ENCODE results near the gene KIRREL3. TPM values are rescaled to one million over a fixed set of nuclear protein-coding genes. Genes with fewer than 3 reads are reported as not detected.

Gene KIRREL3
- polyA plus RNA-seq, 1 of the 3 experiments (the other 2 are of a cell fraction): 3.7 TPM

- Histone ChIP-seq H3K4me2 (peak overlapping the region; percentile 46), H3K9me3 (no peaks in the 10 kb centered on the region), H2AFZ (ENCODE audit: low read depth) (no peak overlapping the region), H3K79me2 (ENCODE audit: insufficient read depth) (peaks cover 63% of the 10 kb centered on the region), H3K4me3 (ENCODE audit: low read depth in 2 of 2, low read length in 1 of 2) (peak overlapping the region in 1 of 2 experiments; percentile 19; a peak in 1 of 4 replicates), H3K9me2 (no peaks in the 10 kb centered on the region), H4K20me1 (ENCODE audit: insufficient read depth) (no peaks in the 10 kb centered on the region), H3F3A (replicated peaks; ENCODE audit: insufficient read depth) (peaks cover 45% of the 10 kb centered on the region), H3K4me1 (ENCODE audit: control insufficient read depth in 1 of 2, insufficient read depth in 2 of 2, low read depth in 1 of 2, low read length in 1 of 2) (peaks cover 2 to 36% of the 10 kb centered on the region in 2 experiments; a peak in 3 of 4 replicates), H3K9ac (peak overlapping the region; percentile 74), H3K27me3 (ENCODE audit: insufficient read depth) (no peaks in the 10 kb centered on the region), H3K27ac (ENCODE audit: low read depth in 2 of 2, low read length in 1 of 2) (peak overlapping the region in 1 of 2 experiments; percentile 99; a peak in 2 of 4 replicates), H3K36me3 (replicated peaks in 1 of 2; ENCODE audit: control insufficient read depth in 1 of 2, insufficient read depth in 2 of 2, low read length in 1 of 2) (no peaks in the 10 kb centered on the region)
- no peak for DNase-seq
- TF ChIP-seq, protein P1, sequence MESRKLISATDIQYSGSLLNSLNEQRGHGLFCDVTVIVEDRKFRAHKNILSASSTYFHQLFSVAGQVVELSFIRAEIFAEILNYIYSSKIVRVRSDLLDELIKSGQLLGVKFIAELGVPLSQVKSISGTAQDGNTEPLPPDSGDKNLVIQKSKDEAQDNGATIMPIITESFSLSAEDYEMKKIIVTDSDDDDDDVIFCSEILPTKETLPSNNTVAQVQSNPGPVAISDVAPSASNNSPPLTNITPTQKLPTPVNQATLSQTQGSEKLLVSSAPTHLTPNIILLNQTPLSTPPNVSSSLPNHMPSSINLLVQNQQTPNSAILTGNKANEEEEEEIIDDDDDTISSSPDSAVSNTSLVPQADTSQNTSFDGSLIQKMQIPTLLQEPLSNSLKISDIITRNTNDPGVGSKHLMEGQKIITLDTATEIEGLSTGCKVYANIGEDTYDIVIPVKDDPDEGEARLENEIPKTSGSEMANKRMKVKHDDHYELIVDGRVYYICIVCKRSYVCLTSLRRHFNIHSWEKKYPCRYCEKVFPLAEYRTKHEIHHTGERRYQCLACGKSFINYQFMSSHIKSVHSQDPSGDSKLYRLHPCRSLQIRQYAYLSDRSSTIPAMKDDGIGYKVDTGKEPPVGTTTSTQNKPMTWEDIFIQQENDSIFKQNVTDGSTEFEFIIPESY (IDR thresholded peaks at IDR 0.05; ENCODE audit: borderline replicate concordance, low read depth): 0 out of 2 replicates have a peak, but pooled peaks have one; percentile 0
- TF ChIP-seq FOSL2 (IDR thresholded peaks at IDR 0.05; ENCODE audit: borderline replicate concordance, low read depth): 0 out of 2 replicates have a peak, but pooled peaks have one; percentile 2
- no peak for TF ChIP-seq YY1 (IDR thresholded peaks at IDR 0.05; ENCODE audit: low read depth)
- POLR2A ChIA-PET: no interaction called here
- CTCF ChIA-PET: interaction anchor here (0.9 to 15.4 kb wide), 21 partner anchors 9 to 680 kb away, joined by 3 to 233 read pairs (median 13); partner anchors contain the start of gene KIRREL3
- WGBS (ENCODE audit: low lambda C conversion rate): 37% methylated on average over 2 of the region's 2 CpGs
Measured at GRCh38 chr11:126991596-126991995, 9.0 kb downstream of the KIRREL3 start.

- H3K4me1 ChIP-seq (ENCODE audit: control insufficient read depth in 1 of 2, insufficient read depth in 2 of 2, low read depth in 1 of 2, low read length in 1 of 2): peaks cover 2 to 33% of the 10 kb centered on the region in 2 experiments; a peak in 3 of 4 replicates
- no peaks in the 10 kb centered on the region for H3K36me3 ChIP-seq (replicated peaks in 1 of 2; ENCODE audit: control insufficient read depth in 1 of 2, insufficient read depth in 2 of 2, low read length in 1 of 2)
- WGBS (ENCODE audit: low lambda C conversion rate): 71% methylated on average over 8 of the region's 11 CpGs
- H3K27ac ChIP-seq (ENCODE audit: low read depth in 2 of 2, low read length in 1 of 2): peak overlapping the region in 1 of 2 experiments; percentile 99; a peak in 2 of 4 replicates
- no peaks in the 10 kb centered on the region for H3K9me2 ChIP-seq
- H3K9me3 ChIP-seq: no peaks in the 10 kb centered on the region
- no peaks in the 10 kb centered on the region for H3K27me3 ChIP-seq (ENCODE audit: insufficient read depth)
- DNase-seq: no peak
- no peak overlapping the region for H2AFZ ChIP-seq (ENCODE audit: low read depth)
- CTCF ChIA-PET: interaction anchor here (0.6 to 15.4 kb wide), 77 partner anchors 10 to 1840 kb away, joined by 3 to 233 read pairs (median 4); partner anchors contain the start of gene KIRREL3
- peak overlapping the region; percentile 74 for H3K9ac ChIP-seq
- no peaks in the 10 kb centered on the region for H4K20me1 ChIP-seq (ENCODE audit: insufficient read depth)
- TF ChIP-seq TEAD4 (IDR thresholded peaks at IDR 0.05; ENCODE audit: borderline replicate concordance, insufficient read depth): no peak
- H3K4me2 ChIP-seq: peak overlapping the region; percentile 46
- H3K4me3 ChIP-seq (ENCODE audit: low read depth in 2 of 2, low read length in 1 of 2): peak overlapping the region in 1 of 2 experiments; percentile 45; a peak in 2 of 4 replicates
- peaks cover 62% of the 10 kb centered on the region for H3K79me2 ChIP-seq (ENCODE audit: insufficient read depth)
- POLR2A ChIA-PET: interaction anchor here (0.6 to 0.9 kb wide), 2 partner anchors 275 to 721 kb away, joined by 3 read pairs; no protein-coding TSS in a partner anchor
- peaks cover 45% of the 10 kb centered on the region for H3F3A ChIP-seq (replicated peaks; ENCODE audit: insufficient read depth)
Measured at GRCh38 chr11:126990716-126991480, 9.7 kb downstream of the KIRREL3 start.

Measured in SK-N-SH (cell line).